ENCODE measurements around the gene WDFY2.
A peak's percentile ranks its signal among the peaks of the same experiment; 100 is the strongest.
"Not testable (repeated sequence)": the region's sequence is repeated elsewhere in the genome, so short reads cannot be mapped to it uniquely, and the experiment has no call there.

WDFY2 gene

DNA sequence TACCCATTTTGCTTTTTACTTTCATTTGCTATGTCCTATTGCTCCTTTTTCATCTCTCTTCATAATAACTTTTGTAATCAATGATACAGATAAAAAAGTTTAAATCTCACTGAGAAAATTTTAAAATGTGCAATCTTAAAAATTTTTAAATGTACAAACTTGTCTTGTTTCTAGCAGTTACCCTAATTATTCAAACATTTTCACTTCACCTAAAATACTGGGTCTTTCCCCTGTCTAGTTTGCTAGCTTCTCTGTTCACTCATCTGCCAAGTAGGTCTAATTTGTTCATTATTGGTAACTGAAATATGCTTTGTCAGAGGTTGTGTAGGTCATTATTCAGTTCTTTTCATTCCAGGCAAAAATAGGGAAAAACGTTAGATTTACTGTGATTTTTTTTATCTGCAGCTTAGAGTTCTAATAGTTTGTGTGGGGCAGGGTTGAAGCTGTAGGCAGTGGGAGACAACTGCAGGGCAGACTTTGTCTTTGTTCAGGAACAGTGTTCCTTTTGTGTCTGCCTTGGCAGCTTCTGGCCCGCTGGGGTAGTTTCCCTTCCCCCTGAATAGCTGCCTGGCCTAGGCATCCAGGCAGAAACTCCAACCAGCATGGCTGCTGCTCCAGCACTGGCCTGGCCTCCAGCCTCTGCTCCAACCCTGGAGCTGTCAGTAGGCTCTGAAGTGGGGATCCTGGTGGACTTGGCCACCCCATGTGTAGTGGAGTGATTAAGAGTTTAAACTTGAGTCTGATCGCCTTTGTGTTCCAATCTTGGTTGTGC, 48.5 kb downstream of the WDFY2 start:
- peak overlapping the region; percentile 89 for H3K27ac ChIP-seq (ENCODE audit: low read depth, low read length, severe bottlenecking)
- no peaks in the 10 kb centered on the region for H3K9me3 ChIP-seq (ENCODE audit: control insufficient read depth, low read length)
- H3K36me3 ChIP-seq (ENCODE audit: control insufficient read depth, insufficient read depth, low read length): no peaks in the 10 kb centered on the region
- WGBS, 2 experiments (ENCODE audit: insufficient coverage in 2 of 2): 40 to 42% methylated on average over 3 of the region's 3 CpGs
- H3K4me1 ChIP-seq (ENCODE audit: control insufficient read depth, insufficient read depth, low read length, poor library complexity, severe bottlenecking): peaks cover 22% of the 10 kb centered on the region
- H3K4me3 ChIP-seq (ENCODE audit: extremely low read depth, insufficient read depth, low read length, poor library complexity, severe bottlenecking): no peak overlapping the region

GRCh38 chr13:51635137-51635878, 51.0 kb downstream of the WDFY2 start:
- peaks cover 36% of the 10 kb centered on the region for H3K4me1 ChIP-seq (ENCODE audit: control insufficient read depth, insufficient read depth, low read length, poor library complexity, severe bottlenecking)
- 92 to 93% methylated on average over 9 to 11 of the region's 12 CpGs for WGBS, 2 experiments (ENCODE audit: insufficient coverage in 2 of 2)

DNA sequence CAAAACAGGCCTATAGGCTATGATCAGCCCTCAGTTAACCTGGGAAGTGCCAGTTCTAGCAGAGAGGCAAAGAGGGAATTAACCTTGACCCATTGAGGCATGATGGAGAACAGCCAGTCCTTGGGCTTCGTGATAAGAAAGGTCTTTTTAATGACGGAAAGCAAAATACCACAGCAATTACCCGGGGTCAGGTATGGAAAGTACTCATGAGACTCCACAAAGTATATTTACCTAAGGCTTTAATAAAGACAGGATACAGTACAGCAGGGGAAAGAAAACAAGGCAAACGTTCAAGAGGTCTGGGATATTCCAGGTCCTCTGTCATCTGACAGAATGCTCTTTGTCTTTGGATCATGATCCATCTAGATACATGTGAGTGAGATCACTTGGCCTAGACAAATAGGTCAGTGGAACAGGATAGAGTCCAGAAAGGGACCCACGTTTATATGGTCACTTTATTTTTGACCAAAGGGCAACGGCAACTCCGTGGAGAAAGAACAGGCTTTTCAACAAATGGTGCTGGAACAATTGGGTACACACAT, 52.2 kb downstream of the WDFY2 start:
- no peak overlapping the region for H3K27ac ChIP-seq (ENCODE audit: low read depth, low read length, severe bottlenecking)
- H3K9me3 ChIP-seq (ENCODE audit: control insufficient read depth, low read length): no peaks in the 10 kb centered on the region
- H3K4me1 ChIP-seq (ENCODE audit: control insufficient read depth, insufficient read depth, low read length, poor library complexity, severe bottlenecking): peaks cover 36% of the 10 kb centered on the region
- no peak overlapping the region for H3K4me3 ChIP-seq (ENCODE audit: extremely low read depth, insufficient read depth, low read length, poor library complexity, severe bottlenecking)
- H3K36me3 ChIP-seq (ENCODE audit: control insufficient read depth, insufficient read depth, low read length): no peaks in the 10 kb centered on the region
- 63 to 81% methylated on average over 2 to 7 of the region's 7 CpGs for WGBS, 2 experiments (ENCODE audit: insufficient coverage in 2 of 2)

More at GRCh38 chr13:51635137-51635878, 51.0 kb downstream of the WDFY2 start:
- no peak overlapping the region for H3K27ac ChIP-seq (ENCODE audit: low read depth, low read length, severe bottlenecking)
- no peaks in the 10 kb centered on the region for H3K36me3 ChIP-seq (ENCODE audit: control insufficient read depth, insufficient read depth, low read length)
- H3K9me3 ChIP-seq (ENCODE audit: control insufficient read depth, low read length): no peaks in the 10 kb centered on the region
- no peak overlapping the region for H3K4me3 ChIP-seq (ENCODE audit: extremely low read depth, insufficient read depth, low read length, poor library complexity, severe bottlenecking)

DNA sequence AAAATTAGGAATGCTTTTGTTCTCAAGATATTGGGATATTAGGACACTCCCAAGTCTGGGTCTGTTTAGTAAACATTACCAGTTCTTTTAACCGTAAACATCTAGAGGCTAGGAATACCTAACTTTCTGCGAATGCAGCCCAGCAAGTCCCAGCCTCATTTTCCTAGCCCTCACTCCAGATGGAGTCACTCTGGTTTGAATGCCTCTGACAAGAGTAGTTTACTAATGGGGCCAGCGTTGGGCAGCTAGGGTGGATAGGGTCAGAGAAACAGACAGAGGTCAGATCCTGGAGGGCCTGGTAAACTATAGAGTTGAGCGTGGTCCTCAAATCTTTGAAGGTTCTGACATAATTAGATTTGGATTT, 53.6 kb downstream of the WDFY2 start:
- H3K36me3 ChIP-seq (ENCODE audit: control insufficient read depth, insufficient read depth, low read length): no peaks in the 10 kb centered on the region
- 55 to 60% methylated on average over 4 of the region's 4 CpGs for WGBS, 2 experiments (ENCODE audit: insufficient coverage in 2 of 2)
- peaks cover 37% of the 10 kb centered on the region for H3K4me1 ChIP-seq (ENCODE audit: control insufficient read depth, insufficient read depth, low read length, poor library complexity, severe bottlenecking)
- no peak overlapping the region for H3K4me3 ChIP-seq (ENCODE audit: extremely low read depth, insufficient read depth, low read length, poor library complexity, severe bottlenecking)
- H3K27ac ChIP-seq (ENCODE audit: low read depth, low read length, severe bottlenecking): peak overlapping the region; percentile 77
- H3K9me3 ChIP-seq (ENCODE audit: control insufficient read depth, low read length): no peaks in the 10 kb centered on the region

DNA sequence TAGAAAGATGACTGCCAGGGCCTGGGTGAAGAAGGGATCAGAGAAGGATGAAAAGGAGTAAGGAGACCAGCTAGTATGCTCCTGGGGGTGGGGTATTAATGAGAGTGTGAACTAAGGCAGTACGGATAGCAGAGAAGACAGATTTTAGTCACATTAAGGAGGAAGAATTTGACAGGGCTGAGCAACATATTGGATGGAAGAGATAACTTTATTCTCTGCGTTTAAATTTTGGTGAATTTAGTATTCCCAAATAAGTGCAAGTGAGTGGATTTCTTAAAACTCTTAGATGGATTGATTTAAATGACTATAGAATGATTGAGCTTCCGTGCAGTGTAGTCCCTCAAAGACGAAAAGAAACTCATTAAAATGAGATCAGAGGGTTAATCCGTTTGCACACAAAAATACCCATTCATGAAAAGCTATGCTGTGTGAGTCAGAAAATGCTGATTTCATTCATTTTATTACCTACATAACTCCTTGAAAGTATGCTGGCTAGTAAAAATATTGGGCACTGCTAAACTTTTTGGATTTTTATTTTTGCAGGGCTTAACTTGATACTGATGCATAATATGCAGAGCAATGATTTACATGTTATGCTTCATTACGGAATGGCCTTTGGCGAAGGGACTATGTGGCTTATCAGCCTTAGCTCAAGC, 54.1 kb downstream of the WDFY2 start:
- Histone ChIP-seq H3K4me1 (ENCODE audit: control insufficient read depth, insufficient read depth, low read length, poor library complexity, severe bottlenecking) (peaks cover 32% of the 10 kb centered on the region), H3K36me3 (ENCODE audit: control insufficient read depth, insufficient read depth, low read length) (no peaks in the 10 kb centered on the region), H3K9me3 (ENCODE audit: control insufficient read depth, low read length) (no peaks in the 10 kb centered on the region), H3K4me3 (ENCODE audit: extremely low read depth, insufficient read depth, low read length, poor library complexity, severe bottlenecking) (no peak overlapping the region), H3K27ac (ENCODE audit: low read depth, low read length, severe bottlenecking) (peak overlapping the region; percentile 77)
- WGBS, 2 experiments (ENCODE audit: insufficient coverage in 2 of 2): 45 to 67% methylated on average over 4 of the region's 7 CpGs

GRCh38 chr13:51639171-51639570, 54.9 kb downstream of the WDFY2 start:
- WGBS, 2 experiments (ENCODE audit: insufficient coverage in 2 of 2): no CpG with 5 or more reads among the region's 1 CpG
- Histone ChIP-seq H3K27ac (ENCODE audit: low read depth, low read length, severe bottlenecking) (no peak overlapping the region), H3K4me1 (ENCODE audit: control insufficient read depth, insufficient read depth, low read length, poor library complexity, severe bottlenecking) (peaks cover 37% of the 10 kb centered on the region), H3K9me3 (ENCODE audit: control insufficient read depth, low read length) (no peaks in the 10 kb centered on the region), H3K36me3 (ENCODE audit: control insufficient read depth, insufficient read depth, low read length) (no peaks in the 10 kb centered on the region), H3K4me3 (ENCODE audit: extremely low read depth, insufficient read depth, low read length, poor library complexity, severe bottlenecking) (no peak overlapping the region)

GRCh38 chr13:51640696-51641095, 56.4 kb downstream of the WDFY2 start:
- H3K9me3 ChIP-seq (ENCODE audit: control insufficient read depth, low read length); H3K27ac ChIP-seq (ENCODE audit: low read depth, low read length, severe bottlenecking); H3K4me3 ChIP-seq (ENCODE audit: extremely low read depth, insufficient read depth, low read length, poor library complexity, severe bottlenecking); H3K36me3 ChIP-seq (ENCODE audit: control insufficient read depth, insufficient read depth, low read length): not testable (repeated sequence)
- 98 to 100% methylated on average over 1 to 4 of the region's 5 CpGs for WGBS, 2 experiments (ENCODE audit: insufficient coverage in 2 of 2)
- H3K4me1 ChIP-seq (ENCODE audit: control insufficient read depth, insufficient read depth, low read length, poor library complexity, severe bottlenecking): peaks cover 52% of the 10 kb centered on the region

GRCh38 chr13:51643105-51643881, 59.0 kb downstream of the WDFY2 start:
- H3K27ac ChIP-seq (ENCODE audit: low read depth, low read length, severe bottlenecking): peak overlapping the region; percentile 97
- WGBS, 2 experiments (ENCODE audit: insufficient coverage in 2 of 2): 100% methylated on average over 1 of the region's 3 CpGs
- no peak overlapping the region for H3K4me3 ChIP-seq (ENCODE audit: extremely low read depth, insufficient read depth, low read length, poor library complexity, severe bottlenecking)
- H3K4me1 ChIP-seq (ENCODE audit: control insufficient read depth, insufficient read depth, low read length, poor library complexity, severe bottlenecking): peaks cover 46% of the 10 kb centered on the region
- no peaks in the 10 kb centered on the region for H3K36me3 ChIP-seq (ENCODE audit: control insufficient read depth, insufficient read depth, low read length)
- H3K9me3 ChIP-seq (ENCODE audit: control insufficient read depth, low read length): no peaks in the 10 kb centered on the region

DNA sequence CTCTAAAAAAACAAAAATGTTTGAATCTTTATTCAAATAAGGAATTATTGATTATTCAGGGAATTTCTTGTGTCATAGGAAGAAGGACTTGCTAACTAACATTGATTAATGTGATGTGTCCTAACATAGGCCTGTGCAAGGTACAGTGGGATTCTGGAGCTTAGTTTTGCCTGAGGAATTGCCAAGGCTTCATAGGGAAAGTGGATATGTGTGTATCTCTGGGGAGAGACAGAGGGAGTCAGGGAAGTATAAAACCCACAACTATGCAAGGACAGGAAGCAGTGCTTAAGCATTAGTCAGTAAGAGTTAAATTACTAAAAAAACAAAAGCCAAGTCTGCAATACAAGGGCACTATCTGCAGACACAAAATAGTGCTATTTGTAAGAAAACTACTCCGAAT, 59.6 kb downstream of the WDFY2 start:
- no peak overlapping the region for H3K4me3 ChIP-seq (ENCODE audit: extremely low read depth, insufficient read depth, low read length, poor library complexity, severe bottlenecking)
- 80% methylated on average over 1 of the region's 1 CpG; no CpG with 5 or more reads in 1 of the 2 experiments for WGBS, 2 experiments (ENCODE audit: insufficient coverage in 2 of 2)
- peaks cover under 1% of the 10 kb centered on the region for H3K36me3 ChIP-seq (ENCODE audit: control insufficient read depth, insufficient read depth, low read length)
- H3K9me3 ChIP-seq (ENCODE audit: control insufficient read depth, low read length): no peaks in the 10 kb centered on the region
- H3K27ac ChIP-seq (ENCODE audit: low read depth, low read length, severe bottlenecking): peak overlapping the region; percentile 97
- peaks cover 41% of the 10 kb centered on the region for H3K4me1 ChIP-seq (ENCODE audit: control insufficient read depth, insufficient read depth, low read length, poor library complexity, severe bottlenecking)

GRCh38 chr13:51644654-51645053, 60.4 kb downstream of the WDFY2 start:
- peaks cover 3% of the 10 kb centered on the region for H3K36me3 ChIP-seq (ENCODE audit: control insufficient read depth, insufficient read depth, low read length)
- H3K27ac ChIP-seq (ENCODE audit: low read depth, low read length, severe bottlenecking): peak overlapping the region; percentile 97
- no CpG with 5 or more reads among the region's 1 CpG for WGBS, 2 experiments (ENCODE audit: insufficient coverage in 2 of 2)
- peaks cover 38% of the 10 kb centered on the region for H3K4me1 ChIP-seq (ENCODE audit: control insufficient read depth, insufficient read depth, low read length, poor library complexity, severe bottlenecking)
- no peak overlapping the region for H3K4me3 ChIP-seq (ENCODE audit: extremely low read depth, insufficient read depth, low read length, poor library complexity, severe bottlenecking)
- no peaks in the 10 kb centered on the region for H3K9me3 ChIP-seq (ENCODE audit: control insufficient read depth, low read length)
